Measurements from ENCODE around the gene ATF6B.
A peak's percentile ranks its signal among the peaks of the same experiment; 100 is the strongest.

Gene ATF6B

DNA sequence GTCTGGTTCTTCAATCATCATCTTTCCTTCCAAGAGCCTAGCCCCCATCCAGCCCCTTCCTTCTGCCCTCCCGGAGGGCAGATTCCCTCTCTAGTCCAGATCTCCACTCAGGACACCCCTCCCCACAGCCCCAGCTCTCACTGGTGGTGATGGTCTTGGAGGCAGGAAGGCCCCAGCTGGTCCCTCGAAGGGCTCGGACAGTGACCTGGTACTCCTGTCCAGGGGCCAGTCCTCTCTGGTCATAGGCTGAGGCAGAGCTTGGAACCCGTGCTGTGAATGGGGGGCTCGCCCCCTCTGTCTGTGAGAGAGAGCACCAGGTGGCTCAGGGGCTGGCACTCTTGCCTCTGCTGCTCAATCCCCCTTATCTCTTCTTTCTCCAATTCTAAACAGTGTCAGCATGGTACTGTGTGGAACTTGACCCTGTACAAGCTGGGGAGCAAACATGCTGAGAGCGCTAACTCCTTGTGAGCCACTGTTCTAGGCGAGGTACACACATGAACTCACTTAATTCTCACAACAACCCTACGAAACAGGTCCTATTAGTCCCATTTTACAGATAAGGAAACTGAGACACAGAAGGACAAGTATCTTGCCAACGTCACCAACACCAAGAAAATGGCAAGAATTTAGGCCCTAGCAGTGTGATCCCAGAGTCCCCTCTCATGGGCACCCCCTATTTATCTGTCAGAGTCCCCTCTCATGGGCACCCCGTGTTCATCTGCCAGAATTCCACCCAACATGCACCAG is 38.8 kb downstream of the ATF6B start:
- no peaks in the 10 kb centered on the region for H3K4me1 ChIP-seq (ENCODE audit: insufficient read depth, low read length, poor library complexity, severe bottlenecking)
- no peaks in the 10 kb centered on the region for H3K27me3 ChIP-seq (ENCODE audit: insufficient read depth, low read length, poor library complexity, severe bottlenecking)
- TF ChIP-seq EZH2phosphoT487 (IDR thresholded peaks at IDR 0.05; ENCODE audit: borderline replicate concordance) = no peak
- TF ChIP-seq, protein P1, sequence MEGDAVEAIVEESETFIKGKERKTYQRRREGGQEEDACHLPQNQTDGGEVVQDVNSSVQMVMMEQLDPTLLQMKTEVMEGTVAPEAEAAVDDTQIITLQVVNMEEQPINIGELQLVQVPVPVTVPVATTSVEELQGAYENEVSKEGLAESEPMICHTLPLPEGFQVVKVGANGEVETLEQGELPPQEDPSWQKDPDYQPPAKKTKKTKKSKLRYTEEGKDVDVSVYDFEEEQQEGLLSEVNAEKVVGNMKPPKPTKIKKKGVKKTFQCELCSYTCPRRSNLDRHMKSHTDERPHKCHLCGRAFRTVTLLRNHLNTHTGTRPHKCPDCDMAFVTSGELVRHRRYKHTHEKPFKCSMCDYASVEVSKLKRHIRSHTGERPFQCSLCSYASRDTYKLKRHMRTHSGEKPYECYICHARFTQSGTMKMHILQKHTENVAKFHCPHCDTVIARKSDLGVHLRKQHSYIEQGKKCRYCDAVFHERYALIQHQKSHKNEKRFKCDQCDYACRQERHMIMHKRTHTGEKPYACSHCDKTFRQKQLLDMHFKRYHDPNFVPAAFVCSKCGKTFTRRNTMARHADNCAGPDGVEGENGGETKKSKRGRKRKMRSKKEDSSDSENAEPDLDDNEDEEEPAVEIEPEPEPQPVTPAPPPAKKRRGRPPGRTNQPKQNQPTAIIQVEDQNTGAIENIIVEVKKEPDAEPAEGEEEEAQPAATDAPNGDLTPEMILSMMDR (conservative IDR thresholded peaks at IDR 0.05; ENCODE audit: low read length) = no peak
- no peaks in the 10 kb centered on the region for H3K9me3 ChIP-seq (ENCODE audit: insufficient read depth, low read depth, low read length)
- no peaks in the 10 kb centered on the region for H3K9me2 ChIP-seq (replicated peaks; ENCODE audit: low read depth, low read length)
- H4K20me1 ChIP-seq (ENCODE audit: insufficient read depth, low read length, poor library complexity, severe bottlenecking) = no peaks in the 10 kb centered on the region
- H3K4me2 ChIP-seq (ENCODE audit: low read depth, low read length, poor library complexity, severe bottlenecking) = no peak overlapping the region
- no peaks in the 10 kb centered on the region for H3K79me2 ChIP-seq (ENCODE audit: insufficient read depth, low read length)
- no peaks in the 10 kb centered on the region for H3F3A ChIP-seq (ENCODE audit: low read depth)
- no peak overlapping the region for H2AFZ ChIP-seq (ENCODE audit: low read length)
- H3K4me3 ChIP-seq (ENCODE audit: low read length, poor library complexity, severe bottlenecking) = no peak overlapping the region
- H3K36me3 ChIP-seq (ENCODE audit: insufficient read depth, low read length) = no peaks in the 10 kb centered on the region
- H3K9ac ChIP-seq (ENCODE audit: low read depth, low read length, poor library complexity, severe bottlenecking) = no peak overlapping the region

DNA sequence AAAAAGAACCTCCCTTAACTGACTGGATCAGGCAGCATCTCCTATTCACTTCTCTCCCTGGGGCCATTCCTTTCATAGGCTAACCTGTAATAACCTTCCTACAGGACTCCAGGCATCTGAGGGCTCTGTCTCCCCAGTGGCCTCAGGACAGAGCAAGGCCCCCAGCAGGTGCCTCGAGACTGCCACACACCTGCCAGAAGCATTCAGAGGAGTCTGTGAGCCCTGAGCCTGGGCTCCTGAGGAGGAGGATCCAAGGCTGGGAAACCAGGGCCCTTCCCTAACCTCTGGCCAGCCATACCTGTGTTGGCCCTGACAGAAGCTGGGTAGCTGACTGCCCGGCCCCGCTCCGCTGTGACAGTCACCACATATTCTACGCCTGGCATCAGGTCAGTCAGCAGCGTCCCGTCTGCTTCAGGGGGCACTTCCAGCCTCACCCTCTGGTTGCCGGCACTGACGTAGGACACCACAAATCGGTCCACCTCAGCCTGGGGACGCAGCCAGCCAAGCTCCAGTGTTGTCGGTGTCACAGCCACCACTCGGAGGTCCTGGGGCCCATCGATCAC is 39.5 kb downstream of the ATF6B start:
- no peak overlapping the region for H3K9ac ChIP-seq (ENCODE audit: low read depth, low read length, poor library complexity, severe bottlenecking)
- no peaks in the 10 kb centered on the region for H3K79me2 ChIP-seq (ENCODE audit: insufficient read depth, low read length)
- no peaks in the 10 kb centered on the region for H3K36me3 ChIP-seq (ENCODE audit: insufficient read depth, low read length)
- no peak overlapping the region for H2AFZ ChIP-seq (ENCODE audit: low read length)
- H3K27me3 ChIP-seq (ENCODE audit: insufficient read depth, low read length, poor library complexity, severe bottlenecking) = no peaks in the 10 kb centered on the region
- no peaks in the 10 kb centered on the region for H3F3A ChIP-seq (ENCODE audit: low read depth)
- no peak overlapping the region for H3K4me3 ChIP-seq (ENCODE audit: low read length, poor library complexity, severe bottlenecking)
- H3K9me2 ChIP-seq (replicated peaks; ENCODE audit: low read depth, low read length) = no peaks in the 10 kb centered on the region
- H4K20me1 ChIP-seq (ENCODE audit: insufficient read depth, low read length, poor library complexity, severe bottlenecking) = no peaks in the 10 kb centered on the region
- no peak overlapping the region for H3K4me2 ChIP-seq (ENCODE audit: low read depth, low read length, poor library complexity, severe bottlenecking)
- H3K4me1 ChIP-seq (ENCODE audit: insufficient read depth, low read length, poor library complexity, severe bottlenecking) = no peaks in the 10 kb centered on the region
- TF ChIP-seq, protein P1 (conservative IDR thresholded peaks at IDR 0.05; ENCODE audit: low read length) = no peak
- TF ChIP-seq EZH2phosphoT487 (IDR thresholded peaks at IDR 0.05; ENCODE audit: borderline replicate concordance) = no peak
- no peaks in the 10 kb centered on the region for H3K9me3 ChIP-seq (ENCODE audit: insufficient read depth, low read depth, low read length)

DNA sequence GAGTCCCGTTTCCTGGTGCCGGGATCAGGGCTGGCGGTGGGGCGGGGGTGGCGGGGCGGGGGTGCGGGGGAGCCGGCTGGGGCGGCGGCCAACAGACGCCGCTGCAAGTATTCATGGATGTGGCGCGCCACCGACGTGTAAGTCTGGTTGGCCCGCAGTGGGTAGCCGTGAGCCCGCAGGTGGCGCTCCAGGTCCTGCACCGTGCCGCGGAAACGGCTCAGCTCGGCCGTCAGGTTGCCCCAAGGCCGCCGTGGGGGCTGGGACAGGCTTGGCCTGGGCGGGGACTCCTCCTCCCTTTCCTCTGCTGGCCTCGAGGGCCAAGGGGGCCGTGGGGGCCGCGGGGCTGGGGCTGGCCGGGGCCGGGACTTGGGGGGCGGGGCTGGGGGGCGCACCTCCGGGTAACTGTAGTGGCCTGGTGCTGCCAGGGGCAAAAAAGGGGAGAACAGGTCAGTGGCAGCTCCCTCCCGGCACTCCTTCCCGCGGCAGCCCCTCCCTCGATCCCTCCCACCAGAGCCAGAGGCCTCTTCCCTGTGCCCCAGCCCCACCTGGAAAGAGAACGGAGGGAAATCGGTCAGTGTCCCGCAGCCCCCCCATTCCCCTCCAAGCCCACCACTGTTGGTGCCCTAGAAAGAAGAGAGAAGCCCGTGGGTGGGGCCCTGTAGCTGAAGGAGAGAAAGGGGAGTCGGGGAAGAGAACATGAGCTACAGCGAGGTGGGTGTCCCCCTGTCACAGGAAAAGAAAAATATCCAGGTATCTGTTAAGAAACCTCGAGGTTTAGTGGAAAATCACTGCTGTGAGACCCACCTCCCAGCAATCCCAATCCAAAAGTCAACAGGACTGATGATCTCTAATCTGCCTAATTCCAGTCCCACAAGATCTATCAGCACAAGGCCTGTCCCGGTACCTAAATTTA is 40.2 kb downstream of the ATF6B start:
- no peaks in the 10 kb centered on the region for H4K20me1 ChIP-seq (ENCODE audit: insufficient read depth, low read length, poor library complexity, severe bottlenecking)
- no peak overlapping the region for H3K9ac ChIP-seq (ENCODE audit: low read depth, low read length, poor library complexity, severe bottlenecking)
- H3K79me2 ChIP-seq (ENCODE audit: insufficient read depth, low read length) = no peaks in the 10 kb centered on the region
- no peaks in the 10 kb centered on the region for H3K36me3 ChIP-seq (ENCODE audit: insufficient read depth, low read length)
- no peaks in the 10 kb centered on the region for H3K4me1 ChIP-seq (ENCODE audit: insufficient read depth, low read length, poor library complexity, severe bottlenecking)
- no peak overlapping the region for H2AFZ ChIP-seq (ENCODE audit: low read length)
- H3K9me3 ChIP-seq (ENCODE audit: insufficient read depth, low read depth, low read length) = no peaks in the 10 kb centered on the region
- TF ChIP-seq, protein P1 (conservative IDR thresholded peaks at IDR 0.05; ENCODE audit: low read length) = peak; percentile 35
- TF ChIP-seq EZH2phosphoT487 (IDR thresholded peaks at IDR 0.05; ENCODE audit: borderline replicate concordance) = no peak
- H3K4me2 ChIP-seq (ENCODE audit: low read depth, low read length, poor library complexity, severe bottlenecking) = no peak overlapping the region
- H3F3A ChIP-seq (ENCODE audit: low read depth) = no peaks in the 10 kb centered on the region
- H3K4me3 ChIP-seq (ENCODE audit: low read length, poor library complexity, severe bottlenecking) = no peak overlapping the region
- H3K9me2 ChIP-seq (replicated peaks; ENCODE audit: low read depth, low read length) = no peaks in the 10 kb centered on the region
- H3K27me3 ChIP-seq (ENCODE audit: insufficient read depth, low read length, poor library complexity, severe bottlenecking) = no peaks in the 10 kb centered on the region
